Measurements from ENCODE around the gene CENPM.

The CENPM gene

DNA sequence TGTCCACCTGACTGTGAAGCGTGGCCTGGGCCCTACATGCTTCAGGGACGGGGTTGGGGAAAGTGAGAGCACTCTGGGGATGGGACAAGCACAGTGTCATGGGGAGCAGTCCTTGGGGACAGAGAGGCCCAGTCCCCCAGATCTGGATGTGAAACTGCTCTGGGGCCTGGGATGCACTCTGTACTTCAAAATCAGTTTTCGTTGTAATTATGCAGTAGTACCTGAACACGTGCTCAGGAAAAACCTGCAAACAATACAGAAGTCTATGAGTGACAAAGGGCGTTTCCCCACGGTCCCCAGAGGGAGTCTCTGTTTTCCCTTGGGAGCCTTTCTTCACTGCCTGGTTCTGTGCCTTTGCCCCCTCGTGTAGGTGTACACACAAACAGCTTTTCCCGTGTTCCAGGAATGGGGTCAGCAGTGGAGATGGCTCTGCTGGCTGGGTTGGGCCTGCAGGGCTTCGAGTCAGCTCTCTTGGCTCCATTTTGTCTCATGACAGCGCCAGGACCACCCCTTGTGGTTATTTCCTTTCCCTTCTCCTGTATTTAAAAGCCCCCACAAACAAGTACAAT, 15.2 kb downstream of the CENPM start:
- DNase-seq (ENCODE audit: low spot score) = no peak

DNA sequence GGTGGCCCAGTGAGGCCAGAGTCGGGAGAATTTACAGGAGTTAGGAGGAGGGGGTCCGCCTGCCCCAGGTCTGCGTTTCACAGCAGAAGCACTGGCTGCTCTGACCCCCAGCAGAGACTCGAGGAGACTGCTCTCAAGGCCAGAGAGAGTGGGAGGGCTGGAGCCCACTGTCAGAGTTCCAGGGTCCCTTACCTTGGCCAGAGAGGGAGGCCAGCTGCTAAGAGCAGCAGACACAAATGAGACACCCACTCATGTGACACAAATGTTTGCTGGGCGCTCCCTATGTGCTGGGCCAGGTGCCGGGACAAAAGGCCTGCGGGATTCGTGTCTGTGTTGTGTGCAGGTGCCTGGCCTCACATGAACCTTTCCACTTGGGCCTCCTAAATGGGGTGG, 17.5 kb downstream of the CENPM start:
- no peak for DNase-seq (ENCODE audit: low spot score)

DNA sequence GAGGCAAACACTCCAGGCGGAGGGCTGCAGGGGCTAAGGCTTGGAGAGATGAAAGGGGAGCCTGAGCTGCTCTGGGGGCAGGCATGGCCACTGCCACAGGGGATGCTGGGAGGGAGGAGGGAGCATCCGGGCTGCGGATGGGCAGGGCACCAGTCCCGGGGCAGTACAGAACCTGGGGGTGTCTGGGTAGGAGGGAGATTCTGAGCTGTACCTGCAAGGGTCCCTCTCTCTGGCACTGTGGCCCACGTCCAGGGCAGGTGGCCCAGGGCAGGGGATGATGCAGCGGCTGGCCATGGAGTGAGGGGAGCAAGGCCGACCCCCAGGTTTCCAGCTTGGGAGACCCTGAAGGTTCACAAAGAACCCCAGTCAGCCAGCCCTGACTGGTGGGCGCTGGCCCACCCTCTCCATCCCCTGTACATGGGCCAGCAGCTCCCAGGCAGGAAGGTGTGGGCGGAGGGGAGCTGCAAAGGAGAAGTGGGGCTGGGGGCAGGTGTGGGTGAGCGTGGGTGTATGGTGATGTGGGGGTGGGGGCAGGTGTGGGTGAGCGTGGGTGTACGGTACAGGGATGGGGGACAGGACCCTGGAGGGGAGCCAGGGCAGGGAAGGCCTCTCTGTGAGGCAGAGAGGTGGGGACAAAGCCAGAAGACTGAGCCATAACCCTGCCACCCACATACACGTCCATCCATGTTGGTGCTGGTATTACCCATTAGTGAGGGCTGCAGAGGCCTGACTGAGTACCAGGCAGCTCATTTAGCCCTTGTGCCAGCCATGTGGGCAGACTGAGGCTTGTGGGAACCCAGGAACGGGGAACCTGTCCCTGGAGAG, 18.1 kb downstream of the CENPM start:
- DNase-seq (ENCODE audit: low spot score) = no peak

DNA sequence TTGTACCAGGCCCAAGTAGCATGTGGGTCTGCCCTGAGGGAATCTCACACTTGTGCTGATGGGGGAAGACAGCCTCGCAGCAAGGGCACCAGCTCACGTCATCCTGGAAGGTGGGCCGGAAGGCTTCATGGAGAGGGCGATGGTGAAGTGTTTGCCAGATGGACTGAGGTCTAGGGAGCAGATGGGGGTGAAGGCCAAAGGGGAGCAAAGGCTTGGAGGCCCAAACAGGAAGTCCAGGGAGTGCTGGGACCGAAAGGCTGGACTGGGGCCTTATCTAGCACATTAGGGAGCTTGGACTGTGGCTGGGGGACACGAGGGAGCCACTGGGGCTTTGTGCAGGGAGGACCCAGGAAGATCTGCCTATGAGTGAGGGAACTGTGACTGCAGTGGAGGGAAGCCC, 19.1 kb downstream of the CENPM start:
- DNase-seq (ENCODE audit: low spot score) = no peak

DNA sequence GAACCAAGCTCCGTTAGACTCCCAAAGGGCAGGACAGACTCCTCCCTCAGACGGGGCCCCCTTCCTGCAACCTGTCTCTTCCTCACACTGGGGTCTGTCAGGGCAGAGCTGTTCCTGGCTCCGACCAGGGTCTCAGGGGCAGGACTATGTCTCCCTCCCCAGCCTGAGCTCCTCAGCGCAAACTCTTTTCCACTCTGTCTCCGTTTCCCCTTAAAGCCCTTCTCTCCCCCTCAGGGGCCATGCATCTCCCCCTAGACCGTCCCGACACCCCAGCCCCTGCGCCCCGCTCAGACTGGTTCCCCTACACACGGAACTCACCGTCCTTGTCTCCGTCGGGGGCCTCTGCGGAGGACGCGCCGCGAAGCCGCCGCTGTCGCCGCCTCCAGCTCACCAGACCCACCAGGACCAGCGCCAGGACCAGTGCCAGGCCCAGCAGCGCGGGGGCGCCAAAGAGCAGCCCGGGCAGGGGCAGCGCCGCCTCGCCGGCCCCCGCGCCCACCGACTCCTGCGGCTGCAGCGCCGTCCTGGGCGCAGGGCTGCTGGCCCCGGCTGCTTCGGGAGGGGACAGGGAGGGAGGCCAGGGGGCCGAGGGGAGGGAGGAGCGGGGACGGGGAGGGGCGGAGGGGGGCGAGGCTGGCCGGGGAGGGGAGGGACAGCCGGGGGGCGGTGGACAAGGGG, 21.0 kb downstream of the CENPM start:
- DNase-seq (ENCODE audit: low spot score) = peak; percentile 88

DNA sequence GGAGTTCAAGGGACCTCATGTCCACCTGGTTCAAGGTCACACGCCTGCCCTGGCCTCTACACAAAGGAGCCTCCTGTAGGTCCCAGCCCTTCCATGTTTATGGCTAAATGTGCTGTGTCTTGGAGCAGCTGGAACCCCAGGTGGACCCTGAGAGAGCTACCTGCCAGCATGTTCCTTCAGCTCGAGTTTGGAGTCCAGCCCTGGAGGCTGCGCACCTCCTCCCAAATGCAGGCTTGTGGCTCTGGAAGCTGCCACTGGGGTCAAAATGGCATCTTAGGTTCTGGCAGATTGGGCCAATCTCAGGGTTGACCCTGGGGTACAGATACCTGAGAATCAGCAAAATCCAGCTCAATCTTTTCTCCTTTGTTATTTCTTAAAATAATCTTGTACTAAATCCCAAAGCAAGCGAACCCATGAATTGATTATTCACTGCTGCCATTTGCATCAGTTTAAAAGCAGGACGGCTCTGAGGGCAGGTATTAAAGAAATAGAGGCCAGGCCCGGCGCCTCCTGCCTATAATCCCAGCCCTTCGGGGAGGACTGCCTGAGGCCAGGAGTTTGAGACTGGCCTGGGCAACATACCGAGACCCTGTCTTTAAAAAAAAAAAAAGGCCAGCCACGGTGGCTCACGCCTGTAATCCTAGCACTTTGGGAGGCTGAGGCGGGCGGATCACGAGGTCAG, 23.2 kb downstream of the CENPM start:
- no peak for DNase-seq (ENCODE audit: low spot score)

DNA sequence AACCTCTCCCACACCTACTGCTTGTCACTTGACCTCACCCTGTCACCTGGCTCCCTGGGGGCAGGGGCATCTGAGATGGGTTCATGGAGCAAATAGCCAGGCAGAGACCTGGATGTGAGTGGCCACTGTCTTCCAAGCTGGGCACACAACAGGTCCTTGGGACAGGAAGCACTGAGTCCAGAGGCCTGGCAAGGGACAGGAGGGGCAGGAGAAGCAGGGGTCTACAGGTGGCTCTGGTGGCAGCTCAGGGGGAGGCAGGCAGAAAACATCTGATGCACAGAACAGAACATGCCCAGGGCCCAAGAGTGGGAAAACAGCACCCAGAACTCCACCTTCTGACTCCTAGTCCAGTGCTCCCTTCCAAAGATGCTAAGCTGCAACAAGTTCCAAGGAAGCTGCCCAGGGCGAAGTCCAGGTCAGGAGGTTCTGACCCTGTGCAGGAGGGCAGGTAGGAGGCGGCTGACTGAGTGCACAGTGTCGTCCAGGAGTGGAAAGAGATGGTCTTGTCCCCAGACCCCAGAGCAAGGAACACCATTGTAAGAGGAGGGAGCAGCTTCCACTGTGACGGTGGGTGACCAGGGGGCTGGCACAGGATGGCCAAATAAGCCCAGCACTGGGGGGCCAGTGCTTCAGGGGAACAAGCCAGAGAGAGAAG, 23.9 kb downstream of the CENPM start:
- DNase-seq (ENCODE audit: low spot score) = no peak

DNA sequence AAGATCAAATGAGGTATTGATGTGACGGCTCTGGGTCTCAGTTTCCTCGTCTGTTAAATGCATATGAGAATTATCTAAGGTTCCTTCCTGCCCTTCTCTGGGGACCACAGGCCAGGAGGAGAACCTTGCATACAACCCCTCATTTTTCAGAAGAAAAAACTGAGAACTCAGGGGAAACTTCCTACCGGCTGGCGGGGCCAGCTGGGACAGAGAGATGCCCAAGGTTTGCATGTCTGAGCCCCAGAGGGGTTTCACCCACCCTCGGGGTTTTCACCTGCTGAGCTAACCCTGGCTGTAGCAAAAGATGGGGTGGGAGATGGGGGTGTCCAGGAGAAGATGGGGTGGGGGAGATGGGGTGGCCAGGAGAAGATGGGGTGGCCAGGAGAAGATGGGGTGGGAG, 24.6 kb downstream of the CENPM start:
- no peak for DNase-seq (ENCODE audit: low spot score)

DNA sequence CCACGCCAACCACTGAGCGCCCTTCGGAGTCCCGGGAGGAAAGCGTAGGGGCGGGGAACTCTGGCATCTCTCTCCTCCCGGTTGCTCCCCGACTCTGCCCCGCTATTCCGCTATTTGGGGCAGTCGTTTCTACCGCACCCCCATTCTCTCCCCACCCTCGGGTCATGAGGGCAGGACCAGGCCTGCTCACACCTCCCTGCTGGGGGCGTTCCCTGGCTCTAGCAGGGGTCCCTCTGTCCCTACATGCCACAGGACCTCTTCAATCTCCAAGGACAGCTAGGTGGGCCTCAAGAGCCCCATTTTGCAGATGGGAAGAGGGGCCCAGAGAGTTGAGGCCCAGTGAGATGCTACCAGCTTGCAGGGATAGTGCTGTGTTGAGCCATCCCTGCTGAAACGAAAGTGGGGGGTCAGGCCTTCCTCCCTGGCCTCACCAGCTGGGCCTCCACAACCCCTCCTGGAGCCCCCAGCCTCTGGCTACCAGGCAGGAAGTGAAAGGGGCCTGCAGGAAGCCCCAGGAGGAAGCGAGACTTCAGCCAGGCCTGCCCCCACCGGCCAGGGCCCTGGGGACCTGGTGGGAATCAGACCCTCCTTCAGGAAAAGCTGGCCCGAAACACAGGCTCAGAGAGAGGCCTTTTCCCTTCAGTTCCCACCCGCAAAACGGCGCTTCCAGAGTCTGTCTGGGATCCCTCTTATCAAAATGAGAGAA, 26.5 kb downstream of the CENPM start:
- DNase-seq (ENCODE audit: low spot score) = no peak

DNA sequence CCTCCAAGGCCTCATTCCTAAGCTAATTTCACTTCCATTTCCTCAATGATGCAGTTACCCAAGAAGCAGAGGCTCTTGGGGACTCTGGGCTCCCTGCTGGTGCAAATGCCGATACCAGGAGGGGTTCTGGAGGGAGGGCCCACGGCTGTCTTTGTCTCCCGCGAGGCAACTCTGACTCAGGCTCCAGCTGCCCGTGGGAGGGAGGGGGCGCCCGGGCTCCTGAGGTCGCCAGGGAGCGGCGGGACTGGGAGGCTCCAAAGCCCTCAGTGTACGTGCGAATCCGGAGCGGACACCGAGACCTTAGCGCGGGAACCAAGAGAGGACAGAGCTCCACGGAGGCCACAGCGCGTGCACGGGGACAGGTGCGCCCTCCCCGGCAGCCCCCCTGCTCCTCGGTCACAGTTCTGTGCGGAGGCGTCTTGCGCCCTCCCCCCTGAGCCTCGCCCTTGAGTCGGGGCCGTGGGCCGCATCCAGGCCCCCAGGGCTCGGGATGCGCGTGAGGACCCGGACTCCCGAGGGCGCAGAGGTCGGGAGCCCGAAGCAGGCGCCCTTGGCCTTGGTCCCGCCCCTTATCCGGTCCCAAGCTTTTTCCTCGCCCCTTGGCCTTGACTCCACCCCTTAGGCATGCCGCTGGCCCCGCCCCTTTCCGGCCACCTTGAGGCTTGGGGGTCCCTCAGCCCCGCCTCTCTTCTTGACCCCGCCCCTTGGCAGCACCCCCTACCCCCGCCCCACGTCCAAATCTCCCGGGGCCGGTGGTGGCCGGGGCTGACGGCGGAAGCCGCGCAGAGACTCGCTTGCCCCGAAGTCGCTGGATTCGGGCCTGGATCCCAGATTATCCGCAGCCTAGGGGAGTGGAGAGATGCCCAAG, 27.4 kb downstream of the CENPM start:
- DNase-seq (ENCODE audit: low spot score) = peak; percentile 93

DNA sequence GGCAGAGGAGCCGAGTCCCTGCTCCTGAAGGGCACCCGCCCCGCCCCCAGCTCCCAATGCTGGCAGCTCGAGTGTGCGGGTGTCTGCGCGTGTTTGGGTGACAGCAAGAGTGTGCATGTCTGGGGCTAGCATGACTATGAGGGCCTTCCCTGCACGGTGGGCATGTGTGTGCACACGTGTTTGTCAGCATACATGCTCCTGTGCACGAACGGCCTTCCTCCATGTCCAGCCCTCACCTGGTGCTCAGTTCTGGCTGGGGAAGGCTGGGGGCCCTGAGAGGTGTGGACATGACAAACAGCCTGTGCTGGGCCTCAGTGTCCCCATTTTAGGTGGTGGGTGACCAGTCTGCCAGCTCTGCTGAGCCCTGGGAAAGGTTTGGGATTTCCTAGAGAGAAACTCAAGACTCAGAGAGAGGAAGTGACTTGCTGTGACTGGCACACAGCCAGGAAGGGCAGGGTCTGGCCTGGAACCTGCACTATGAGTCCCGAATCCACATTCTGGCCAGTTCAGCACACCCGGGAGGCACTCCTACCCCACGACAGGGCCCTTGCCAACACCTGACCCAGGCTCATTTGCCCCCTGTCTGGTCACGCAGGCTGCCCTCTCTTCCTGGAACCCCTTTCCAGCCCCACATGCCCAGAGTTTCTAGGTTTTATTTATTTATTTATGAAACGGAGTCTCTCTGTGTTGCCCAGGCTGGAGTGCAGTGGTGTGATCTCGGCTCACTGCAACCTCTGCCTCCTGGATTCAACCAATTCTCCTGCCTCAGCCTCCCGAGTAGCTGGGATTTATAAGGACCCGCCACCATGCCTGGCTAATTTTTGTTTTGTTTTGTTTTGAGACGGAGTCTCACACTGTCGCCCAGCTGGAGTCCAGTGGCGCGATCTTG, 28.8 kb downstream of the CENPM start:
- no peak for DNase-seq (ENCODE audit: low spot score)

DNA sequence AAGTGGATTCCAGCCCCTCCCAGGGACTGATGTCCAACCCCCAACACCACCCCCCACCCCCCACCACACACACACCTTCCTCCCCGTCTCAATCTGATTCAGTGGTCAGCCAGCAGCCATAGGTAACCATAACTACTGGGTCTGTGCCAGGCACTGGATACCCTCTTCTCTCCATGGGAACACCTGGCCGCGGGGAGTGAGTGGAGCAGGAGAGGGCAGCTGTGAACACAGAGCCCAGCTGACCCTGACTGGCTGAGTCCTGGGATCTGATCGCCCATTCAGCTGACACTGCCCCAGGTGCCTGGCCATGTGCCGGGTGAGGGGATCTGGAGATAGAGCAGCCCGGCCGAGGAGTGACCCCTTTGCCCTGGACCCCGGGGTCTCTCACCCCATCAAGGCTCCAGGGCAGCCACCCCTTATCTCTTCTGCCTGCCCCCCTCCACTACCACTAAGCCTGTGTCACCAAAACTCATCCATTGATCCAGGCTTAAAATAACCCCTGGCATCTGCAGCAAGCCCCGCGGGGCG, 29.5 kb downstream of the CENPM start:
- no peak for DNase-seq (ENCODE audit: low spot score)

DNA sequence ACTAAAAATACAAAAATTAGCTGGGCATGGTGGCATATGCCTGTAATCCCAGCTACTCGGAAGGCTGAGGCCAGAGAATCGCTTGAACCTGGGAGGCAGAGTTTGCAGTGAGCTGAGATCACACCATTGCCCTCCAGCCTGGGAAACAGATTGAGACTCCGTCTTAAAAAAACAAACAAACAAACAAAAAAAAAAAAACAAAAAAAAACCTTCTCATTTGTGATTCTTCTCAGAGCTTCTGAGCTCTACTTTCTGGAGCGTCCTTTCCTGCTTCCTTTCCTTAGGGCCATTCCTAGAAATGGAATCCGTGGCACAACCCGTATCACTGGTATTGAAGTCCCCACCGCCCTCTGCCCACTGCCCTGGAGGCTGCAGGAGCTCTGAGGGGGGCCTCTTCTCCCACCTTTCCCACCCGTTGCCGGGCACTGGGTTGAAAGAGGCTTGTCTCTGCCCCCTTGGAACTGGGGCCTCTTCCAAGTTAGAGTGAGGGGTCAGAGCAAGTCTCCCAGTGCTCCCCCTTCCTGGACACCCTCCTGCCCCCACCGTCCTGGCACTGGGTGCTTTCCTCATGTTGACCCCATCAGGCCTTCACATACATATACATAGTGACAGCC, 30.1 kb downstream of the CENPM start:
- no peak for DNase-seq (ENCODE audit: low spot score)

DNA sequence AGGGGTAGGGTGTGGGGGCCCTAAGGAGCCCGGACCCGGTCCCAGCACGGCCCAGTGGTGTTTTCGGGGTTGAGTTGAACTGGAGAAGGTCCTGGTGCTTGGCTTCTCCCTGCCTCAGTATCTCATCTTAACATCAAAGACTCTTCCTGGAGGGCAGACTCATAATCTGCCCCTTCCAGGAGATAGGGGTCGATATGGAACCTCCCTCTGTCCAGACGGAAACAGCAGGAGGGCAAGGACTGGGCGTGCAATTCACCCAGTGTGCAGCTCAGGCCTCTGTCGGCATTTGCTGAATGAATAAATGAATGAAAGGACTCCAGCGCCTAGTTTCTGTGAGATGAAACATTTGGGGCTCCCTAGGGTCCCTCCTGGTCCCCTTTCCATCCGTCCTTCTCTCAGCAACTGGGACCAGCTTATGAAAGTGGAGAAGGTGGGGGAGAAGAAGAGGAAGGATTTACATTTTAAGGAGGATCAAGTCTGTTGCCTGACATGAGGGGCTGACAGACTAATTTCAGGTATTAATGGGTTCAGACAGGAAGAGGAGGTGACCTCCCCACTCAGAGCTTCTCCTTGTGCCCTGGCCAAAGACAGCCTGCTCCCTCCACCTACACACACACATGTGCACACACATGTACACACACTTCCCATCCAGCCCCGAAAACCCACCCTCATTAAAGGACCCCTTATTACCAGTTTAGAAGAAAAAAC, 31.0 kb downstream of the CENPM start:
- DNase-seq (ENCODE audit: low spot score) = no peak

DNA sequence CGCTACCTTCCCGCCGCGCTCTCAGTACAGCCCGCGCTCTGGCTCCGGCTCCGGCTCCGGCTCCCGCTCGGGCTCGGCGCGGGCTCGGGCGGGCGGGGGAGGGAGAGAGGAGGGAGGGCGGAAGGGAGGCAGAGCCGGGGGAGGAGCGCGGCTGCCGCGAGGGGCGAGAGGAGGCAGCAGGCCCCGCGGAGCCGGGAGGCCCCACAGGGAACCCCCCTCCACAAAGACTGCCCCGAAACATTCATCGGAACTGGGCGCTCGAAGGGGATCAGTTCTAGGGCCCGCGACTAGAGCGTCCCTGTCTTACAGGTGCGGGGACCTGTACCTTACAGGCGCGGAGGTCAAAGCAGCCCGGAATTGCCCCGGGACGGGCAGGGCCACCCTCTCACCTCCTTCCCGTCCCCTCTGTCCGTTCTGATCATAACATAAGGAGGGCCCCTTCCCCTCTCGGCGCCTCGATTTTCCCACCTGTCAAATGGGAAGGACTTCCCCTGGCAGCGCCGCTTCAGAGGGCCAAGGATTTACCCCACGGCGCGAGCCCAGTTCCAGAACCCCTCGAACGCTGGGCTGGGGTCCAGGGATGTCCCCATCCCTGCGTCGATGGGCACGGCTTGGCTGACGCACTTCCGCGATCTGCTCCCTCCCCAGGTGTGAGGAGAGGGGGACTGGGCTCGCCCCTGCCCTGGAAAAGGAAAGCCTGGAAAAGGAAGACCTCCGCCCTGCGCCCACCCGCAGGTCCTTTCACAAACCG, 31.7 kb downstream of the CENPM start, which contains the start of gene SHISA8:
TSS of gene SHISA8 (minus strand) at position 40 of the 751 bp plus-strand sequence. CDS start 407 bp downstream, outside the sequence.
- DNase-seq (ENCODE audit: low spot score) = peak; percentile 71

DNA sequence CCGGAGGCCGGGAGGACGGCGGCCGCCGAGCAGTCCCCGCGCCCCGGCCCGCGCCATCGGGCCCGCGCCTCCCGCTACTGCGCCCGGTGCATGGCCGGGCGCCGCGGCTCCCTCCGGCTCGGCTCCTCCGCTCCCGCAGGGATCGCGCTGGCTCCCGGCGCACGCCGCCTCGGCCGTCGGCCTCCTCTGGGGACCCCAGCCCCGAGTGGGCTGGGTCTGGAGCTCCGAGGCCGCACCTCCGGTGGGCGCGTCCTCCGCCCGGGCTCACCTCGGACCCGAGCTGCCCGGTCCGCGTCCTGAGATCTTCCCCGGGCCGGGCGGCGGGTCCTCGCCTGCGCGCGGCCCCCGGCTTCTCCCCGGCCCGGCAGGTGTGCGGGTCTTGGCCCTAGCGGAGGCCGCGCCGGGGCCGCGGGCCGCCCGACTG, 32.3 kb downstream of the CENPM start:
- DNase-seq (ENCODE audit: low spot score) = peak; percentile 63

DNA sequence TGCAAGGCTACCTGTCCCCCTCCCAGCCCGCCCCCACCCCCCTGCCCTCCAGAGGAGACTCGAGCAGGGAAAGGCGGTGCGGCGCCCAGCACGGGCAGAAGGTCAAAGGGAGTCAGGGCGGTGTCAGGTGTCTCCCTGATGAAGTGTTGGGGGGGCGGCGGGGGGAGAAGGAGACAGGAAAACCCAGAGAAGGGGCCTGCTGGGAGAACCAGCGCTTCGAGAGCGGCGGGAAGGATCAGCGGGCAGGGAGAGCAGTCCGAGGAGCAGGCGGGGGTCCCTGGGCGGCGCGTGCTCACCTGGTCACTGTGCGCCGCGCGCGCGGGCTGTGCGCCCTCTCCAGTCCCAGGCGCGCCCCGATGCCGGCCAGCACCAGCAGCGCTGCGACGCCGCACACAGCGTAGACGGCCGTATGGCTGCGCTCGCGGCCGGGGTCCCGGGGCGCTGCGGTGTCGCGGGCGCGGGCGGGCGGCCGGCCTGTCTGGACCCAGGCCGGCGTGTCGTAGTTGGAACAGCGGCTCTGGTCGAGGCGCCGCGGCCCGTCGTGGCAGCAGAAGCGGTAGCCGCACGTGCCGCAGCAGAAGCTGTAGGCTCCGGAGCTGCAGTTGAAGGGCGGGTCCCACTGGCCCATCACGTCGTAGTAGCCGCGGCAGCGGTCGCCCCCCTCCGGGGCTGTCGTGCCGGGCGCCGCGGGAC, 33.0 kb downstream of the CENPM start:
- DNase-seq (ENCODE audit: low spot score) = peak; percentile 65
